GM18526 (cell line): ENCODE measurements around the gene TLL1.

Experiments used
- POLR2A ChIP-seq: IDR thresholded peaks from 3 replicates; pipeline ENCODE4 v1.6.1; 2011; ENCODE audit not compliant: insufficient read length; ENCODE audit errors: extremely low read depth

The TLL1 gene

GRCh38 chr4:166123546-166123945 lies 250.5 kb downstream of the TLL1 start:
- TF ChIP-seq POLR2A = no peak

- TF ChIP-seq POLR2A = no peak
These were observed 255.4 kb downstream of the TLL1 start for GRCh38 chr4:166128403-166128802.

- TF ChIP-seq POLR2A = no peak
These were observed 261.2 kb downstream of the TLL1 start for GRCh38 chr4:166134285-166134684.

- TF ChIP-seq POLR2A = no peak
These were observed 267.9 kb downstream of the TLL1 start for GRCh38 chr4:166140951-166141350.

- no peak for TF ChIP-seq POLR2A
These were observed 270.2 kb downstream of the TLL1 start for GRCh38 chr4:166143227-166143626.

- no peak for TF ChIP-seq POLR2A
These were observed 271.6 kb downstream of the TLL1 start for GRCh38 chr4:166144607-166145006.

GRCh38 chr4:166146806-166147540 lies 273.9 kb downstream of the TLL1 start:
- no peak for TF ChIP-seq POLR2A
